Heart left ventricle (tissue), 13 donors: ENCODE results near the gene DLGAP4.

Experiments used
- POLR2A ChIP-seq, 2 donors: fragments of 450-650 bp; IDR thresholded peaks; one replicate each; pipeline ENCODE4 v1.6.1; 2017; ENCODE audit warnings: antibody characterized with exemption in 2 of 2, mild to moderate bottlenecking in 2 of 2, moderate library complexity in 2 of 2
- TF ChIP-seq, protein P1 (sequence below), 12 donors: fragments of 200-600 bp; sonication (generic) in 4 of 12; IDR thresholded peaks; one replicate each; pipeline versions ENCODE4 v1.5.0 to v1.8.0; 2018 to 2022; ENCODE audit warnings: antibody characterized with exemption in 12 of 12, mild to moderate bottlenecking in 5 of 12
- donor health status: ischemic (EF 13 %, LVEDD 7.1; RV severe dilation, severe dysfunction).
- donor health status: DM: no; HTN: yes; CAD: no.
- donor health status: DM: no; HTN: no; CAD: no.
- donor health status: ischemic (EF 25% LVEDD 6.9; RV normal size, moderate dysfunction).
- donor health status: ischemic (EF 25% LVEDD 5.7; RV mildly dilated, moderate dysfunction).
- donor health status: ischemic (EF 35%, LVEDD 5.7; RV mildly dilated, moderate dysfunction).
- donor health status: nonischemic (EF 11% LVEDD 7.7; RV severe dilation, severe dysfunction).
- donor health status: DM: yes; HTN: yes; CAD: no.
- donor health status: PGD.
- donor health status: ischemic (EF 29% LVEDD 5.4; RV normal size, mild dysfunction).
- donor health status: nonischemic (EF 23%, LVEDD 6.1; RV moderate dilation, normal function).

DNA sequence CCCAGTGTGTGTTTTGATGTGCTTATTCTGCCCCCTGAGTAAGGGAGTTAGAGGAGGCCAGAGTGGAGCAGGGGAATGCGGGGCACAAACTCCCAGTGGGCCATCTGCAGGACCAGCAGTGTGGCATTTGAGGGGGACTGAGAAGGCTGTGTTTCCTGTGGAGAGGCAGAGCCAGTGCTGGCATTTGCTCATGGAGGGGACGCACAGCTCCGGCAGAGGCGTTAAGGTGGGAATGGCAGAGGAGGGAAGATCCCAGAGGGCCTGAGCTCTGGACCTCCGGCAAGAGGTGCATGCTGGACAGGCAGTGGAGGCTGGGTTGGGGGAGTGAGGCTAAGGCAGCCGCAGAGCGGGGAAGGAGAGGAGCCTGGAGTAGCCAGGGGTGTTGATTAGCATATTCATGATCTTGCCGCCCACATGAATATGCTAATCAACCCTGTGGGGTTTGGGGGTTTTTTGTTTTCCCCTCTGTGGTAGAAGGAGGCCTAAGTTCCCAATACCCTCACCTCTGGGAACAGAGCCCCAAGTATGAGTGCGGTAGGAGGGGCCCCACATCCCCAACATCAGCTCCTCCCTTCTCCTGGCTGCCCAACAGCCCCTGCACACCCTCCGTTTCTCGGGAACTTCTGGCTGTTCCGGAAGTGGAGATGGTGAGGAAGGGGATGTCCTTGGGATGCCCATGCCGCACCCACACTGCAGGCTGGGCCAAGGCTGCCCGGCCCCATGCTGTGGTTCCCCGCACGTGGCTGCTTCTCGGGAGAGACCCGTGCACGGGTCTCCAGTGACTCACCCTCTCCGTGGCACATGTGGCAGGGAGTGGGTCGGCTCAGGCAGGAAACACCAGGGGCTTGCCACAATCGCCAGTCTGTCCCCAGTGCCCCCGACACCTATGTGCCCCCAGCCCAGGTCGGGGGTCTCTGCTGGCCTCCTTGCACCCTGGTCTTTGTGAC lies 33.8 kb downstream of the DLGAP4 start:
- TF ChIP-seq, protein P1, sequence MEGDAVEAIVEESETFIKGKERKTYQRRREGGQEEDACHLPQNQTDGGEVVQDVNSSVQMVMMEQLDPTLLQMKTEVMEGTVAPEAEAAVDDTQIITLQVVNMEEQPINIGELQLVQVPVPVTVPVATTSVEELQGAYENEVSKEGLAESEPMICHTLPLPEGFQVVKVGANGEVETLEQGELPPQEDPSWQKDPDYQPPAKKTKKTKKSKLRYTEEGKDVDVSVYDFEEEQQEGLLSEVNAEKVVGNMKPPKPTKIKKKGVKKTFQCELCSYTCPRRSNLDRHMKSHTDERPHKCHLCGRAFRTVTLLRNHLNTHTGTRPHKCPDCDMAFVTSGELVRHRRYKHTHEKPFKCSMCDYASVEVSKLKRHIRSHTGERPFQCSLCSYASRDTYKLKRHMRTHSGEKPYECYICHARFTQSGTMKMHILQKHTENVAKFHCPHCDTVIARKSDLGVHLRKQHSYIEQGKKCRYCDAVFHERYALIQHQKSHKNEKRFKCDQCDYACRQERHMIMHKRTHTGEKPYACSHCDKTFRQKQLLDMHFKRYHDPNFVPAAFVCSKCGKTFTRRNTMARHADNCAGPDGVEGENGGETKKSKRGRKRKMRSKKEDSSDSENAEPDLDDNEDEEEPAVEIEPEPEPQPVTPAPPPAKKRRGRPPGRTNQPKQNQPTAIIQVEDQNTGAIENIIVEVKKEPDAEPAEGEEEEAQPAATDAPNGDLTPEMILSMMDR (IDR thresholded peaks at IDR 0.05), result no peak
- TF ChIP-seq POLR2A (IDR thresholded peaks at IDR 0.05), result no peak
